ENCODE results near the gene HIVEP1. TPM values are rescaled to one million over a fixed set of nuclear protein-coding genes. Genes with fewer than 3 reads are reported as not detected.

Gene HIVEP1
- total and polyA plus RNA-seq, 12 donors, result 3.4 to 20.9 (median 13.3) TPM

GRCh38 chr6:12148317-12148801, 136.2 kb downstream of the HIVEP1 start:
- H3K9me3 ChIP-seq, result peaks cover 0 to 10% (median 0%) of the 10 kb centered on the region in 11 donors
- no peaks in the 10 kb centered on the region for H3K27me3 ChIP-seq
- no peaks in the 10 kb centered on the region for H3K4me1 ChIP-seq
- 76 to 88% methylated on average over 3 of the region's 3 CpGs for WGBS, 2 donors
- H3K4me3 ChIP-seq, result no peak overlapping the region
- peaks cover 0 to 7% (median 0%) of the 10 kb centered on the region in 9 donors for H3K36me3 ChIP-seq
- intact Hi-C loops (cut with DNase I), result loop anchor here in 1 of 10 donors (10.0 kb wide), 1 partner anchor 456 kb away; no protein-coding TSS in a partner anchor
- no peak for TF ChIP-seq CTCF (IDR thresholded peaks at IDR 0.05)
- DNase-seq (no peak), ATAC-seq (no peak)
- H3K27ac ChIP-seq, result no peak overlapping the region

GRCh38 chr6:12148841-12149240, 136.7 kb downstream of the HIVEP1 start:
- no peaks in the 10 kb centered on the region for H3K4me1 ChIP-seq
- no peak overlapping the region for H3K27ac ChIP-seq
- DNase-seq (no peak), ATAC-seq (no peak)
- 54 to 56% methylated on average over 4 of the region's 4 CpGs for WGBS, 2 donors
- H3K36me3 ChIP-seq, result peaks cover 0 to 7% (median 0%) of the 10 kb centered on the region in 9 donors
- H3K27me3 ChIP-seq, result no peaks in the 10 kb centered on the region
- TF ChIP-seq CTCF (IDR thresholded peaks at IDR 0.05), result no peak
- no peak overlapping the region for H3K4me3 ChIP-seq
- intact Hi-C loops (cut with DNase I), result loop anchor here in 1 of 10 donors (10.0 kb wide), 1 partner anchor 456 kb away; no protein-coding TSS in a partner anchor
- H3K9me3 ChIP-seq, result peaks cover 0 to 5% (median 0%) of the 10 kb centered on the region in 11 donors

- DNase-seq, result no peak
- WGBS, 2 donors, result 67 to 72% methylated on average over 11 of the region's 11 CpGs
- peaks cover 0 to 7% (median 0%) of the 10 kb centered on the region in 9 donors for H3K36me3 ChIP-seq
- no peaks in the 10 kb centered on the region for H3K27me3 ChIP-seq
- ATAC-seq, result no peak
- no peak for TF ChIP-seq CTCF (IDR thresholded peaks at IDR 0.05)
- H3K9me3 ChIP-seq, result no peaks in the 10 kb centered on the region
- H3K27ac ChIP-seq, result no peak overlapping the region
- H3K4me1 ChIP-seq, result no peaks in the 10 kb centered on the region
- no peak overlapping the region for H3K4me3 ChIP-seq
- intact Hi-C loops (cut with DNase I), result loop anchor here in 2 of 10 donors (10.0 kb wide), 1 partner anchor 455 kb away; no protein-coding TSS in a partner anchor
Observed at GRCh38 chr6:12149944-12150510, 137.9 kb downstream of the HIVEP1 start.

GRCh38 chr6:12150812-12151432, 138.8 kb downstream of the HIVEP1 start:
- peak in 7 of 9 donors; percentile 24 to 50 (median 38) for TF ChIP-seq CTCF (IDR thresholded peaks at IDR 0.05)
- no peak for DNase-seq
- 67 to 70% methylated on average over 7 of the region's 7 CpGs for WGBS, 2 donors
- no peak for ATAC-seq
- Histone ChIP-seq H3K36me3 (peaks cover 0 to 7% (median 0%) of the 10 kb centered on the region in 9 donors), H3K4me1 (no peaks in the 10 kb centered on the region), H3K27ac (no peak overlapping the region), H3K4me3 (no peak overlapping the region), H3K9me3 (peaks cover 0 to 3% (median 0%) of the 10 kb centered on the region in 11 donors), H3K27me3 (no peaks in the 10 kb centered on the region)
- intact Hi-C loops (cut with DNase I), result loop anchor here in 1 of 10 donors (10.0 kb wide), 1 partner anchor 454 kb away; no protein-coding TSS in a partner anchor

Data from heart right ventricle (tissue), 16 donors.